Fibroblast of gingiva (primary cell): ENCODE data around the gene C22orf23.

Source experiments
- DNase-seq: peaks from one replicate; pipeline ENCODE4 v3.0.0-alpha.2; 2011; ENCODE audit warnings: low read depth

C22orf23 gene

DNA sequence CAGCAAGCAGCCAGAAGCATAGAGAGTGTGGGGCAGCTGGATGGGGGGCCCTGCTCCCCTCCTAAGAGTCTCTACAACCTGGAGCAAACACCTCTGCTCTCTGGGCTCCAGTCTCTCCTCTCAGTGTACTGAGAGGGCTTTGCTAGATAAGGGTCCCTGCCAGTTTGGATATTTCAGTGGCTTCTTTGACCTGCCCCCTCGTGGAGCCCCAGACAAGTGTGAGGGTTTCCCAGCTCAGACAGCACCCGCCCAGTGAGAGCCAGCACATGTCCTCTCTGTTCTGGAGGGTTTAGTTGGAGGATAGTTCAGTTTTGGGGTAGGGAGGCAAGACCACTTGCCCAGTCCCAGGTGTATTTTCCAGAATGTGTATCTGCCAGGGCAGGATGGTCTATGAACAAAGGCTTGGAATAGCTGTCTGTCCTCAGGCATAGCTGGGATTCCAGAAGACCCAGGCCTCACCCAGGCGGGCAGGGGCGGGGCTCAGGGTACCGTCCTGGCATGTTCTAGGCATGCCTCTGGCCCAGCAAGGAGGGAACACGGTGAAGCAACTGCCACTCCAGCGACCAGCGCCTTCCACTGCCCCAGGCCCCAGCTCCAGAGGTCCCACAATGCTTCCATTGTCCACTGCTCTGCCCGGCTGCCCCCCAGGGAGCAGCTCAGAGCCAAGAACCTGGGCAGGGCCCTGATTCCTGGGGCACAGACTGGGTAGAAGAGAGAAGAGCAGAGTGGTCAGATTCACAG lies 54.8 kb downstream of the C22orf23 start:
- DNase-seq, result peak; percentile 9

- no peak for DNase-seq
Observed at GRCh38 chr22:37897807-37898206, 55.6 kb downstream of the C22orf23 start.

GRCh38 chr22:37896939-37897338 lies 56.5 kb downstream of the C22orf23 start:
- DNase-seq, result no peak

GRCh38 chr22:37896181-37896592 lies 57.2 kb downstream of the C22orf23 start:
- DNase-seq, result no peak

GRCh38 chr22:37894939-37895670 lies 58.3 kb downstream of the C22orf23 start:
- DNase-seq, result no peak

- no peak for DNase-seq
Observed at GRCh38 chr22:37893583-37893983, 59.8 kb downstream of the C22orf23 start.
